Subcutaneous adipose tissue (tissue), 4 donors: ENCODE results near the gene MDGA2. TPM values are rescaled to one million over a fixed set of nuclear protein-coding genes. Genes with fewer than 3 reads are reported as not detected.

Experiments
- total RNA-seq, 4 donors: library from RNA; depleted of rRNA; stranded (reverse); fragments of >200 nt; gene quantifications; one replicate each; pipeline ENCODE4 v1.1.0, GENCODE V29; 2016
- TF ChIP-seq, protein P1 (sequence below): fragments of 450-650 bp; IDR thresholded peaks from one replicate; pipeline ENCODE4 v1.5.1; 2016; ENCODE audit warnings: low read depth, mild to moderate bottlenecking, control low read depth, antibody characterized with exemption, moderate library complexity

The MDGA2 gene
- total RNA-seq, 4 donors from 2014 or later = 1.1 TPM; not detected in 3

DNA sequence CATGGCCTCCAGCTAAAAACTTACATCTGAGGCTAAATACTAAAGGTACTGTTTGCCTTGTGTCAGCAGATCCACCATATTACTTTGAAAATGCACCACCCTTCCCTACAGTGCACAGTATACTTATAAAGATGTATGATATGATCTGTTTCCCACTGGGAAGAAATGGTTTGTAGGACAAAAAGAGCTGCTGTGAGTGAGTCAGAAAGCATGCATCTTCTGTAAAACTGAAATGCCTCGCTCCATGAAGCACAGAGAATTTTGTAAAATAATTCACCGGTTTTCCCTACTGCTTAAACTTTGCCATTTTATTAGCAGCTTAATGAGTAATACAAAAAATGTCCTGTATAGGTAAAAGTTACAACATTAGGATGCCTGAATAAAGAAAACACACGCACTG is 68.8 kb downstream of the MDGA2 start:
- TF ChIP-seq, protein P1, sequence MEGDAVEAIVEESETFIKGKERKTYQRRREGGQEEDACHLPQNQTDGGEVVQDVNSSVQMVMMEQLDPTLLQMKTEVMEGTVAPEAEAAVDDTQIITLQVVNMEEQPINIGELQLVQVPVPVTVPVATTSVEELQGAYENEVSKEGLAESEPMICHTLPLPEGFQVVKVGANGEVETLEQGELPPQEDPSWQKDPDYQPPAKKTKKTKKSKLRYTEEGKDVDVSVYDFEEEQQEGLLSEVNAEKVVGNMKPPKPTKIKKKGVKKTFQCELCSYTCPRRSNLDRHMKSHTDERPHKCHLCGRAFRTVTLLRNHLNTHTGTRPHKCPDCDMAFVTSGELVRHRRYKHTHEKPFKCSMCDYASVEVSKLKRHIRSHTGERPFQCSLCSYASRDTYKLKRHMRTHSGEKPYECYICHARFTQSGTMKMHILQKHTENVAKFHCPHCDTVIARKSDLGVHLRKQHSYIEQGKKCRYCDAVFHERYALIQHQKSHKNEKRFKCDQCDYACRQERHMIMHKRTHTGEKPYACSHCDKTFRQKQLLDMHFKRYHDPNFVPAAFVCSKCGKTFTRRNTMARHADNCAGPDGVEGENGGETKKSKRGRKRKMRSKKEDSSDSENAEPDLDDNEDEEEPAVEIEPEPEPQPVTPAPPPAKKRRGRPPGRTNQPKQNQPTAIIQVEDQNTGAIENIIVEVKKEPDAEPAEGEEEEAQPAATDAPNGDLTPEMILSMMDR = no peak

DNA sequence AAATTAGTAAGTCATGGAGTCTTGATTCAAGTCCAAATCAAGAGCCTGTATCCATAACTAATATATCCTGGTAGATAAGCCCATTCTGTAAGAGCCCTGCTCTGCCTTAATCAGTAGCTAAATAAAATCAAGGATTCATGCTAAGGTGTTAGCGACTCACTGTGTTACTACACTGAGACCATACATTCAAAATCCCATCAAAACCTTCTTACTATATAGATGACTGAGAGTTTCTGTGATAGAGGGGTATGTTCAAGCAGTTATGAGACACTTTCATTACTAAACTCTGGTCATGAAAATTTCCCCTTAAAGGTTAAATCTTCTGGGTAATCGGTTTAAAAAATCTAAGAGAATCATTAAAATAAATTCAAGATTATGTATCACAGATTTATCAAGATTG is 78.5 kb downstream of the MDGA2 start:
- TF ChIP-seq, protein P1 = no peak

DNA sequence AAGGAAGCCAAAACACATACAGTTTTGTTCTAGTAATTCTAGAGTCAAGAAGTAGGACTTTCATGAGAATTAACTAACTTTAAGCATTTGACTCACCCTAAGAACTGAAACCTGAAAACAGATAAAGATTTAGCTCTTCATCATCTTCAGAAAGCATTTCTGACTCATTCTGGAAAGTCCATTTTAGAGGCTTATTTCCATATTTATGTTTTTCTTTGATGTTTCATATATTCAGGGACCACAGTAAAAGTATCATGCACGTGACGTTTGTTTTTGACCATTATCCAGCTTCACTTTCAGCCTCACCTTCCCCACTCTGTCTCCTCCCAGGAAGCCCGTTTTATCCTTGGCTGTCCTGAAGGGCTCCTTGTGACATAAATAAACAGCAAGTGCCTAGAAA is 79.2 kb downstream of the MDGA2 start:
- TF ChIP-seq, protein P1 = no peak

DNA sequence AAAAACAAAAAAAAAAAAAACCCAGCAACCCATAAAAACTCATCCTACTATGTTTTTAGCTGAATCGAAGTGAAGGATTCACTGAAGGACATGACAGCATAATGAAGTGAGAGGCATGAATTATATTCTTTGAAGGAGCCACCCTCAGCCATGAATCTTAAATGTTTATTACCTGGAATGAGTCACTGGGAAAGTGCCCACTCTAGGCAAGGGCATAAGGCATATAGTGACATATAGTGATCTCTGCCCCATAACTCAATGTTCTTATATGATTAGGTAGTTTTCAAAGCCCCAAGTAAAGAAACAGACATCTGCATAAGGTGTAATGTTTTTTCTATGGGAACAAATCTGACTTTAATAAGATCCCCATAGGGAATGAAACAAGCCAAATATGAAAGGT is 79.9 kb downstream of the MDGA2 start:
- TF ChIP-seq, protein P1 = no peak

DNA sequence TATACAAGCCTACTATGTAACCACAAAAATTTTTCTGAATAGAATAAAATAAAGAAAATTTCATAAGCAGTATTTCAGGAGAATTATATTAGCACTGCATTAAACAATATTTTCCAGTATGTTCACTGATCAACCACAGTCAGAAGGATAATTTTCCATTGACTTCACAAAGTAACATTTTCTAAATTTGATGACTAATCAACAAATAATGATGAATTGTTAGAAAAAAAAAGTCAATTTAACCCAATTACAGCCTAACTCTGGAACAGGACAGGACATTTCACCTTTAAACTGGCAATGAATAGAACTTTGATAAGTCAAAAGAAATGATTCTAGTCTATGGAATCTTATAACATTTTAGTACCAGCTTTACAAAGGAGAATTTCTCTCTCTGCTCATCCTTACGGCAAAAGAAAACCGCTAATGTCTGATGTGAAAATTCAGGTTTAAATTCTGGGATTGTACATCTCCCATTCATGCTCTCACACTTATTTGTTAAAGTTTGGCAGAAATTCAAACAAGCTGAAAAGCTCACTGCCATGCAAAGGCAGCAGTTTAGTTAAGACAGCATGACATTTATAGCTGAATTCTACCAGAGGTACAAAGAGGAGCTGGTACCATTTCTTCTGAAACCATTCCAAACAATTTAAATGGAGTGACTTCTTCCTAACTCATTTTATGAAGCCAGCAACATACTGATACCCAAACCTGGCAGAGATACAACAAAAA is 84.5 kb downstream of the MDGA2 start:
- TF ChIP-seq, protein P1 = no peak

DNA sequence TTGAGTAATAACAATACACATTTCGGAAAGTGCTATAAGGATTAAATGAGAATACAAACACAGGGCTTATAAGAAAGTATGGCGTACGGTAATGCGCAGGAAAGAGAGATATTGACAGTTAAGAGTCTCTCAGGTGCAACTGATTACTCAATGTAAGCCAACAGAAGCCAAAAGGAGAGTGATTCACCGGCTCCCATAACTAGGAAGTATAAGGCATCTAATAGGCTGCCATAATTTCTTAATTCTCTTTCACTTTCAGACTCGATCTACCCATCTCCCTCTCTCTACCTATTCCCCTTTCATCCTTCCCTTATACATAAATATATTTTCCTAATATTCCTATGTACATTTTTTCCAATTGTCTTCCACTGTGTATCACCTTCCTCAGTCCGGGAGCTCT is 90.0 kb downstream of the MDGA2 start:
- TF ChIP-seq, protein P1 = no peak

DNA sequence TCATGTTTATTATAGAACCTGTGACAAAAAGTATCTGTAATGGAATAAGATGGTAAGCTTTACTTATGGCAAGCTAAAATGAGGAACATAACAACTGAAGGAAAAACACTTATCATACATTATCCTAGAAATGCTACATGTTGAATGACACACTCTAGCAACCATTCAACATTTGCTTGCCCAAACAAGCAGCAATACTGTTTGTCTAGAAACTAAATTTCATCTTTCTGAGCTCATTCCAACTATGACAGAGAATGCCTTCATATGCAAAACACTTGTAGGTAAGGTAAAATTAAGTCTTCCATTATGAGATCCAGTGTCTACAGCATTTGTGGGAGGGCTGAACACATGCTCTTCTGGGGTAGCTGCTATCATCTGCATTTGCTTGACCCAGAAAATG is 108.1 kb downstream of the MDGA2 start:
- TF ChIP-seq, protein P1 = no peak
